ENCODE results near the gene CERKL. TPM values are rescaled to one million over a fixed set of nuclear protein-coding genes. Genes with fewer than 3 reads are reported as not detected.
A peak's percentile ranks its signal among the peaks of the same experiment; 100 is the strongest.
"Not testable (repeated sequence)": the region's sequence is repeated elsewhere in the genome, so short reads cannot be mapped to it uniquely, and the experiment has no call there.

CERKL gene
- total RNA-seq: 0.17 and 1.2 TPM in 2 replicates

DNA sequence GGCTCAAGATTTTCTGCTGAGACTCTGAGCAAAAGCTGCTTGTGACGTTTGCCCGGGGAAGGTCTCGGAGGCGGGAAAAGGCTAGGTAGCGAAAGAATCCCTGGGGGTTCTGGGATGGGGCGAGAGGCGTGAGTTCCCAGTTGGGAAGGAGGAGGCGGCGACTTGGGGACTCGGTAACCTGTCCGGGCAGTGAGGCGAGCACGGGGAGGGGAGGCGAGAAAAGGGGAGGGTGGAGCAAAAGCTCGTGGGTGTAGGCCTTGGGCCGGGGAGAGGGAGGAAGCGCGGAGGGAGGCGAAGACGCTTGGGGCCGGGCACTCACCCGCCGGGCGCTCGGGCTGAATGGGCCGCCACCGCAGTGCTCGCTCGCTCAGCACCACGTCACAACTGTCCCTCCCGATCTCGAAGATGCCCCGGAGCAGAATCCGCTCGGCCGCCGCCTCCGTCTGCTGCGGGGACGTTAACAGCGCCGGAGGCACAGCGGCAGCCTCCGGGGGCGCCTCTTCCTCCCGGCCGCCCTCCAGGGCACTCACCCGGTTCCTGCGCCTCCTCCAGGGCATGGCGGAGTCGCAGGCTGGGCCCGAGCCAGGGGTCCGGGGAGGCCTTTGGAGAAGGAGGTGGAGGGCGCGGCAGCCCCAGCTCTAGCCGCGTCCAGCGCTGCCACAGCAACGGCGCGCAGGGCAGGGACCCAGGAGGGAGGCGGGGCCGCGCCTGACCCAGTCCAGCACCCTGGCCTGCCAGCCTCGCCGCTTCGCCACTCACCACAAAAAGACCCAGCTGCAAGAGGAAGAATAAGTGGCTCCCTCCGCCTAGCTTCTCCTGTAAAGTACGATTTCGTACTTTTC, at the start of gene CERKL:
TSS of gene CERKL (minus strand) at position 656 of the 842 bp plus-strand sequence. CDS start at position 557, 99 bp downstream.
- peak; percentile 61 for DNase-seq (ENCODE audit: low read depth)

GRCh38 chr2:181702519-181702918, 45.6 kb upstream of the CERKL start:
- not testable (repeated sequence) for DNase-seq (ENCODE audit: low read depth)

GRCh38 chr2:181698223-181698622, 41.3 kb upstream of the CERKL start:
- DNase-seq (ENCODE audit: low read depth): no peak

GRCh38 chr2:181697571-181697970, 40.7 kb upstream of the CERKL start:
- no peak for DNase-seq (ENCODE audit: low read depth)

DNA sequence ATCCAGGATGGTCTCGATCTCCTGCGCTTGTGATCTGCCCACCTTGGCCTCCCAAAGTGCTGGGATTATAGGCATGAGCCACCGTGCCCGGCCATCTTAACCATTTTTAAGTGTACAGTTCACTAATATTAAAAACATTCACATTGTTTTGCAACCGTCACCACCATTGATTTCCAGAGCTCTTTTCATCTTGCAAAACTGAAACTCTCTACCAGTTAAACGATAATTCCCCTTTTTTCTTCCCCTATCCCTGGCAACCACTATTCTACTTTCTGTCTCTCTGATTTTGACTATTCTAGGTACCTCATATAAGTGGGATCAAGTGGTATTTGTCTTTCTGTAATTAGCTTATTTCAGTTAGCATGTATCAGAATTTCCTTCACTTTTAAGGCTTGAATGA, 40.2 kb upstream of the CERKL start:
- DNase-seq (ENCODE audit: low read depth): no peak

DNA sequence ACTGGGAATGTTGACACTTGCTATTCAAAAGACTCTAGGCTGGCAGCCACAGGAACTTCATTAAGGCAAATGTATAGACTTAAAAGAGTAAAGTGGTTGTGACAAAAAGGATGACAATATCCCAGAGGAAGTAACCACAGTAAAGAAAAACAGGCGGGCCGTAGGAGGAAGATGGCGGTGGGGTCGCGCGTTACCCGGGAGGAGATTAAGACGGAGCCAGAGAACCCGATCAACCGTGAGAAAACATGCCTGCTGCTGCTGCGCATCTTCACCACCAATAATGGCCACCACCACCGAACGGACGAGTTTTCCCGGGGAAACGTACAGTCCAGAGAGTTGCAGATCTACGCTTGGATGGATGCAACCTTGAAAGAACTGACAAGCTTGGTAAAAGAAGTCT, 37.4 kb upstream of the CERKL start:
- DNase-seq (ENCODE audit: low read depth): no peak

DNA sequence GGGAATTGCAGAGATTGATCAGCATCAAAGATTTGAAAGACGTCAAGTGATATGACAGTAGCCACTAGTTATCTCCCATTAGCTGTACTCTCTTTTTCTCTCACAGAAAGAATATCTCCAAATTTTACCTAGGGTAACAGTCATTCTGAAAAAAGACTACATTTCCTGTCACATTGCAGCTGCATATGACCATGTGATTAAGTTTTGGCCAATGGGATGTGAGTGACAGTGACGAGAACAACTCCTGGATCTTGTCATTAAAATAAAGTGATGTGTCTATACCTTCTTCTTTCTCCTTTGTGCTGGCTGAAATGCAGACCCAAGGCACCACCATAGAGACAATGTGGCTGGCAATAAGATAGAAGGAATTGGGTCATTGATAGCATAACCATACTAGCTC, 34.0 kb upstream of the CERKL start:
- no peak for DNase-seq (ENCODE audit: low read depth)

DNA sequence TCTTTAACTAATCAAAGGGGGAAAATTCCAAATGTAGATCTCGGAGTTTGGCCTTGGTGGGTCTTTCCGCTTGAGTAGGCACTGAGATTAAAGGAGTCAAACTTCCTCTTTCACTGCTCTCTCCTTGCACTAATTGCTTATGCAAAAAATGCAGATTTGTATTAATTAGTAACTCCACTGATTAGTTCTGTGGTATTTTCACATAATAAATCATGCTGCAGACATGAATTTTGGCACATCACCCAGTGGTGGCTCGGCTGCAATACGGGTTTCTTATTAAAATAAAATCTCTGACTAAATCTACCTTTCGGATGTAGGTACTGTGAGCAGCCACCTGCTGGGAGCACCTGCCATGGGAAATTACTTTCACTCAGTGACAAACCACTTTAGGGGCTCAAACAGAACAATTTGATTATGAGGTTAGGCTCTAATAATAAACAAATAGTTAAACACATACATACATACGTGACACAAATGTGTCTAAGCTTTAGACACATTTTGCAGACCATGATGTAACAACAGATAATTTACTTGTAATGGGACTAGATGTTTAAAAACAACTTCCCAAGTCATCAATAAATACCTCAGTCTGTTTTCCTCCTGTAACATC, 29.8 kb upstream of the CERKL start:
- DNase-seq (ENCODE audit: low read depth): no peak

GRCh38 chr2:181685150-181685688, 28.3 kb upstream of the CERKL start:
- peak; percentile 33 for DNase-seq (ENCODE audit: low read depth)

GRCh38 chr2:181684454-181685149, 27.7 kb upstream of the CERKL start:
- no peak for DNase-seq (ENCODE audit: low read depth)

DNA sequence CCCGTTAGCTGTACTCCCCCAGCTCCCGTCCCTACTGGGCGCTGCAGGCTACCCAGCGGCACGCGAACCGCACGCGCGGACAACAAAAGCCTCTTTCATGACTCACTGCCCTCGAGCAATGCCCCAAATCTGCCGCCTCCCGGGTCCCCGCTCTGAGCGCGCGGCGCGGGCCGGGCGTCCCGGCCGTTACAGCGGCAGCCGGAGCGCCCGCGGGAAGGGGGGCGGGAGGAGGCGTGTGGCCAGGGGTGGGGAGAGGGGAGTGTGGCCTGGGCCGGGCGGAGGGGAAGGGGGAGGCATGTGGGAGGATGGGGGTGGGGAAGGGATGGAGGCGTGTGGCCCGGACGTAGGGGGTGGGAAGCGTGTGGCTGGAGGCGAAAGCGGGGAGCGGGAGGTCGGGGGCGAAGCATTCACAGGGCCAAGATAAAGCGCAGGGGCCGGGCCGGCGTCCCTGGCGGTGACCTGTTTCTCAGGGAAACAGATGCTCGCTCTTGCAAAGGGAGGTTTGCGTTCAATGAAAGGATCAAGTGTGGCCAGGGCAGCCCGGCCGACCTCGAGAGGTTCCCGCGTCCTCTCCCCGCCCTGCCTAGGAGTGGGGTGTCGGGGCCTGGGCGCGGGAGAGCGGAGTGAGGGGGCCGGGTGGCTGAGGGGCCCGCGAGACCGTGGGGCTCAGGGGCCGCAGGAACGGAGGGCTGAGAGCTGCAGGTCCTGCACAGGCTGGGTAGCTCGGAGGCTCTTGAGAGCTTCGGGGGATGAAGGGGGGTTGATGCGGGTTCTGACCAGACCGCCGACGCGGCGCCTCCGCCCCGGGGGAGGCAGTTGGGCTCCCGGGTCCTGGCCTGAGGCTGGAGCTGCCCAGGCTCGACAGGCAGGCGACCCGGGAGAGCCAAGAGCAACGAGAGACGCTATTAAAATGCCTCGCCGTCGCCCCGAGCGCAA, 26.9 kb upstream of the CERKL start:
- DNase-seq (ENCODE audit: low read depth): peak; percentile 15

GRCh38 chr2:181682795-181683517, 26.1 kb upstream of the CERKL start:
- DNase-seq (ENCODE audit: low read depth): no peak

GRCh38 chr2:181682026-181682789, 25.3 kb upstream of the CERKL start:
- no peak for DNase-seq (ENCODE audit: low read depth)

DNA sequence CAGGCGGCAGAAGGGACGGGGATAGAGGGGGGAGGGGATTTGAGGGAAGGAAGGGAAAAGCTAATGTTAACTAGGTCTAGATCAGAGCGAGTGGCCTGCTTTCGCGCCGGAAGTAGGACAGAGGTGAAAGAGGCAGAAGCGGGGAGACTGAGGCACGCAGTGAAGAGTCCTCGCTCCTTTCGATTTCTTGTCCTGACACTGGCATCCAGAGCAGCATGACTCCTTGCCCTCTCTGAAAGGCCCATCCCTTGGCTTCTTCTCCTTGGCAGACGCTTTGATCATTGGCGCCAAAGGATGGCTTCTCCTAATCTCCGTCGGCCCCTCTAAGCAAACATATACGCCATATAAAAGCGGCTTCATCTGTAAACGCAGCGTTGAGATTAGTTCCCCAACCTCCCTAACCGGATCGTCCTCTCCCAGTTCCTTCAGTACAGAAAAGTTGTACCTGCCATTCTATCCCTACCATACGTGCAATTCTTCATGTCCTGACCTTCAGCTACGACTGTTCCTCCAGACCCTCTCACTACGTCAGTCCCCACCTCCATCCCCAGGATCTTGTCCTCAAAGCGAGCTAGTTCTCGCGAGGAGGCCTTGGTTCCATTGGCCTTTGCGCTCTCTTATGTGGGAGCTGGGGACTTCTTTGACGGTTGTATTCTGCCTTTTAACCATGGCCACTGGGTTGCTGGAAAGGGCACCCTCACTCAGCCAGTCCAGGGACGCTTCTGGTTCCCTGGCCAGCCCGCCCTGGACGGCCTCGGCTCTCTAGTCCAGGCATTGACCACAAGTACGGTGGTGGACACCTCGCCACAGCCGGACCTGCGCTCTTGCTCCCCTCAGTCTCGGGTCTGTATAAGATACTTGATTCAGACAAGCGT, 24.3 kb upstream of the CERKL start:
- DNase-seq (ENCODE audit: low read depth): no peak

GRCh38 chr2:181680055-181680936, 23.4 kb upstream of the CERKL start, which contains the start of gene NEUROD1:
Gene NEUROD1 (minus strand): TSS chr2:181680517. CDS start chr2:181678860, 1,657 bp downstream.
- DNase-seq (ENCODE audit: low read depth): no peak

- DNase-seq (ENCODE audit: low read depth): no peak
Observed at GRCh38 chr2:181679544-181679979, 22.7 kb upstream of the CERKL start.

- DNase-seq (ENCODE audit: low read depth): no peak
Observed at GRCh38 chr2:181678861-181679543, 22.1 kb upstream of the CERKL start.

Measured in renal cortical epithelial cell (primary cell).